ENCODE data around the gene ZGRF1. TPM values are rescaled to one million over a fixed set of nuclear protein-coding genes. Genes with fewer than 3 reads are reported as not detected.

ZGRF1 gene
- total RNA-seq, 2 donors from 2014 or later, result 1.0 to 2.0 TPM

- H3K27ac ChIP-seq, result no peak overlapping the region
- DNase-seq (ENCODE audit: low spot score), result no peak
- no peaks in the 10 kb centered on the region for H3K9me3 ChIP-seq
- no peaks in the 10 kb centered on the region for H3K4me1 ChIP-seq
- H3K36me3 ChIP-seq, result no peaks in the 10 kb centered on the region
- no peak for TF ChIP-seq CTCF (IDR thresholded peaks at IDR 0.05)
- no peaks in the 10 kb centered on the region for H3K27me3 ChIP-seq
- no peak overlapping the region for H3K4me3 ChIP-seq
Observed at GRCh38 chr4:112567536-112567935, 69.2 kb downstream of the ZGRF1 start.

- TF ChIP-seq CTCF (IDR thresholded peaks at IDR 0.05), result no peak
- H3K27me3 ChIP-seq, result no peaks in the 10 kb centered on the region
- no peaks in the 10 kb centered on the region for H3K9me3 ChIP-seq
- no peaks in the 10 kb centered on the region for H3K36me3 ChIP-seq
- DNase-seq (ENCODE audit: low spot score), result no peak
- no peak overlapping the region for H3K4me3 ChIP-seq
- H3K27ac ChIP-seq, result no peak overlapping the region
- no peaks in the 10 kb centered on the region for H3K4me1 ChIP-seq
Observed at GRCh38 chr4:112564706-112565270, 71.9 kb downstream of the ZGRF1 start.

- Histone ChIP-seq H3K4me3 (no peak overlapping the region), H3K27ac (no peak overlapping the region), H3K27me3 (no peaks in the 10 kb centered on the region), H3K4me1 (no peaks in the 10 kb centered on the region), H3K9me3 (no peaks in the 10 kb centered on the region), H3K36me3 (no peaks in the 10 kb centered on the region)
- DNase-seq (ENCODE audit: low spot score), result no peak
- TF ChIP-seq CTCF (IDR thresholded peaks at IDR 0.05), result no peak
Observed at GRCh38 chr4:112563431-112564200, 73.1 kb downstream of the ZGRF1 start.

GRCh38 chr4:112562254-112562879 lies 74.3 kb downstream of the ZGRF1 start:
- TF ChIP-seq CTCF (IDR thresholded peaks at IDR 0.05), result no peak
- Histone ChIP-seq H3K27me3 (no peaks in the 10 kb centered on the region), H3K4me1 (no peaks in the 10 kb centered on the region), H3K9me3 (no peaks in the 10 kb centered on the region), H3K36me3 (no peaks in the 10 kb centered on the region), H3K27ac (no peak overlapping the region), H3K4me3 (no peak overlapping the region)
- DNase-seq (ENCODE audit: low spot score), result no peak

GRCh38 chr4:112560084-112560483 lies 76.6 kb downstream of the ZGRF1 start:
- Histone ChIP-seq H3K27ac (no peak overlapping the region), H3K4me3 (no peak overlapping the region), H3K9me3 (no peaks in the 10 kb centered on the region), H3K36me3 (no peaks in the 10 kb centered on the region), H3K4me1 (no peaks in the 10 kb centered on the region), H3K27me3 (no peaks in the 10 kb centered on the region)
- no peak for DNase-seq (ENCODE audit: low spot score)
- TF ChIP-seq CTCF (IDR thresholded peaks at IDR 0.05), result no peak
